Left kidney (tissue), 2 donors: Measurements from ENCODE around the gene DGKQ. TPM values are rescaled to one million over a fixed set of nuclear protein-coding genes. Genes with fewer than 3 reads are reported as not detected.
A peak's percentile ranks its signal among the peaks of the same experiment; 100 is the strongest.

Source experiments
- DNase-seq: peaks from one replicate; pipeline ENCODE4 v3.0.0-alpha.2; 2013
- polyA plus RNA-seq: library from polyadenylated mRNA; unstranded; fragments of 120-200 nt; gene quantifications from one replicate; pipeline ENCODE4 v1.2.1, GENCODE V29; 2013; ENCODE audit not compliant: insufficient read length

DGKQ gene
- polyA plus RNA-seq, 1 donor, result 5.8 TPM

GRCh38 chr4:996030-996996, 22.9 kb upstream of the DGKQ start:
- no peak for DNase-seq

DNA sequence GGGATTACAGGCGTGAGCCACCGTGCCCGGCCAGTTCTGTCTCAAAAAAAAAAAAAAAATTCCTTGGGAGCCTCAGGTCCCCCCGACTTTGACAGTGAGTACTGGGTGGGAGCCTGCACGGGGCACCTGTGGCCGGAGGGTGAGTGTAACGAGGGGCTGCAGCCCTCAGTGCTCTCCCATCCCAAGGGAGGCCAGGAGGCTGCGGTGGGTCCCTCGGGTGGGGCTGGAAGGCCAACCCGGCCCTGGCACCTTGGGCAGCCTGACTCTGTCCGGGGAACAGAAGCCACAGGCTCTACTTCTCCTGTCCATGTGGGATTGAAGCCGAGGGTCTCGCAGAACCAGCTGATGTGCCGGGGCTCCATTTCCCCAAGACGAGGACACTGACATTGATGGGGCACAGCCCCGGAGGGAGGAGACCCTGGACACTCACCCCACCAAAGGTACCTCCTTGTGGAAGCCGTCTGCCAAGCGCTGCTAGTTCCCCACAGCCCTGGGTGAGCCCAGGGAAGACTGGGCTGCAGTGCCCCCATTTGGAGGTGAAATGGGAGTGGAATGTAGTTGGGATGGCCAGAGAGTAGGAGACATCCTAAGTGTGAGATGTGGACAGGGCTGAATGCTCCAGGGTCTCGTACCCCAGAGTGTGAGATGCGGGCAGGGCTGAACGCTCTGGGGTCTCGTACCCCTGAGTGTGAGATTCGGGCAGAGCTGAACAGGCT, 22.1 kb upstream of the DGKQ start:
- no peak for DNase-seq

DNA sequence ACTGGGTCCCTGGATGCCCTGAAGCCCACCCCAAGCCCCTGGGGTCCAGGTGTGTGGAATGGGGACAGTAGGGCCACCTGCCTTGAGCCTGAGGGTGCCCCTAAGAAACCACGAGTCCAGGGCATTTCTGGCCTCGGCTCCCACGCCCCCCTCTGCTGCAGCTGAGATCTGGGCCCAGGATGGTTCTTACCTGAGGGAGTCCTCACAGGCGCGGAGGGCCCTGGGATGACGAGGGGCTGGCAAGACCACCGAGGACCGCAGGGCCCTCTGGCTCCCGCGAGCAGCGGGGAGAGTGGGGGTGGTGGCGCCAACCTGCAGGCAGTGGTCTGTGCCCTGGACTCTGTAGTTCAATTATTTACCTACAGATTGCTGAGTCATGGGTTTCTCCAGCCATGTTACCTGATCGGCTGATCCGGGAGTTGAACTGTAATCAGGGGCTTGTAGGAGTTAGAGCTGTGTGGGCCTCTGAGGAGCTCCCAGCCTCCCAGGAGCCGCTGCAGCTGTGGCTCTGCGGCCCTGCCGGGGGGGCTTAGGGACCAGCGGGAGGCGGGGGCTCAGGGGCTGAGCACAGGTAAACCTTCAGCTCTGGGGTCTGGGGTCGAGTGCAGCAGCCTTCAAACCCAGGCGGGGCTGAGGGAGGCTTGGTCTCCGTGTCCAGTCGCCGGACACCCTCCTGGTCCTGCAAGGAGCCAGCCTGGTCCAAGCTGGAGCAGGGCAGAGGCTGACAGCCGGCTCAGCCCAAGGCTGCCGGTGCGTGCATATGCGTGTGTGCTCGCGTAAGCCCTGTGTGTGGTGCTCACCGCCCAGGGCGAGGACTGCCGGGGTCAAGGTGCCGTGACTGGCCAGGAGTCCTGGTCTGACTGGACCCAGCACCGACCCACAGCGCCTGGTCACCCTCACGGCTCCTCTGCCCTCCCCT, 20.0 kb upstream of the DGKQ start, which contains the start of gene SLC26A1:
Gene SLC26A1 (minus strand): TSS at position 294 of the 919 bp plus-strand sequence. CDS start 1,701 bp downstream, outside the sequence.
- DNase-seq, result no peak

- no peak for DNase-seq
Measured at GRCh38 chr4:992297-993110, 19.1 kb upstream of the DGKQ start.

DNA sequence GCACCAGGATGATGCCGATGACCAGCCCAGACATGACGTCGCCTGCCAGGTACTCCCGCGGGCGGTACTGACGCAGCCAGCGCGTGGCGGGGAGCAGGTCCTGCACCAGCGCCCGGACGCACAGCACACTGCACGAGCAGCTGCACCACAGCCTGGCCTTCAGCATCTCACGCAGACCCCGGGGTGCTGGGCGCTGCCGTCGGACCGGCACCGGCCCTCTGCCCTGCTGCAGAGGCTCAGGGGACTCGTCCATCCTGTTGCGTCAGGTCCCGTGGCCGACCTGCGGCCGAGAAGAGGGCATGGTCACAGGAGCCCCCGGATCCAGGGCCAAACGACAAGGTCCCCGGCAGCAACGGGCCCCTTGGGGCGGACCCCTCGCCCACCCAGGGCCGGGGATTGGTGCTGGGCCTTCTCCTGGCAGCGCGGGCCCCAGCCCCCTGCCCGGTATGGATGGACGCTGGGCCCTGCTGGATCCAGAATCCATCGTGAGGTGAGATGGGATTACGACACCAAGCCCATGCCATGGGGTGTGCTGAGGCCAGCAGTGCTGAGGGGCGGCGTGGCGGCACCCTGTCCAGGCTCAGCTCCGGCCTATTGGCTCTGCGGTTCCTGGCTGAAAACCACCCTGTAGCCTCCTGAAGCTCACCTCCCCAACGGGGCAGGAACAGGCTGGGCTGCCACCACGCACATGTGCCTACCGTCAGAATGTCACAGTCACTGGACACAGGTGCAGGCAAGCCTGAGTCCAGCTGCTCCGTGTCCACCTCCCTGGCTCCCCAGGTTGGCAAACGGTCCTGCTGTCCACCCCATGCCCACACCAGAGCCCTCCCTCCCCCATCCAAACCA, 18.3 kb upstream of the DGKQ start:
- DNase-seq, result no peak

DNA sequence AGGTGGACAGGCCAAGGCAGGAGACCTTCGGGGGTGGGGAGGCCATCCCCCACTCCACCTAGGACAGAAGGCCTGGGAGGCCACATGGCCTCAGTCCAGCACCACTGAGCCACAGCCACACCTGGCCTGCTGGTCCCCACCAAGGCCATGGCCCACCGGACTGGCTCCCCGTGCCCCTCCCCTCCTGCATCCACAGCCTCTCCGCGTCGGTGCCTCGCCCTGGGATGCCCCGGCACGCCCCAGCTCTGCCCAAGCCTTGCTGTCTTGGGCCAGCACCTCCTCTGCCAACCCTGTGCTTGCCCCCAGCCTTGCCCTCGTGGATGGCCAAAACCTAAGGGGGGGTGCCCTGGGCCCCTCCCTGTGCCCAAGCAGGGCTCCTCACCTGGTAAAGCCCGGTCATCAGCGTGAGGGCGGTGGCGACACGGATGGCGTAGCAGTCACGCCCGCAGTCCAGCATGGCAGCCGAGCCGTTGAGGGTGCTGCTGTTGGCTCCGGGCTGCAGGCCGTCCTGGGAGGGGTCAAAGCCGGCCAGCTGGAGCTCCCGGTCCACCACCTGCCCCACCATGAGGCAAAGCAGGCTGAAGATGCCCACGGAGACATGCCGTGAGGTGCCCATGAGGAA, 17.5 kb upstream of the DGKQ start:
- DNase-seq, result no peak

DNA sequence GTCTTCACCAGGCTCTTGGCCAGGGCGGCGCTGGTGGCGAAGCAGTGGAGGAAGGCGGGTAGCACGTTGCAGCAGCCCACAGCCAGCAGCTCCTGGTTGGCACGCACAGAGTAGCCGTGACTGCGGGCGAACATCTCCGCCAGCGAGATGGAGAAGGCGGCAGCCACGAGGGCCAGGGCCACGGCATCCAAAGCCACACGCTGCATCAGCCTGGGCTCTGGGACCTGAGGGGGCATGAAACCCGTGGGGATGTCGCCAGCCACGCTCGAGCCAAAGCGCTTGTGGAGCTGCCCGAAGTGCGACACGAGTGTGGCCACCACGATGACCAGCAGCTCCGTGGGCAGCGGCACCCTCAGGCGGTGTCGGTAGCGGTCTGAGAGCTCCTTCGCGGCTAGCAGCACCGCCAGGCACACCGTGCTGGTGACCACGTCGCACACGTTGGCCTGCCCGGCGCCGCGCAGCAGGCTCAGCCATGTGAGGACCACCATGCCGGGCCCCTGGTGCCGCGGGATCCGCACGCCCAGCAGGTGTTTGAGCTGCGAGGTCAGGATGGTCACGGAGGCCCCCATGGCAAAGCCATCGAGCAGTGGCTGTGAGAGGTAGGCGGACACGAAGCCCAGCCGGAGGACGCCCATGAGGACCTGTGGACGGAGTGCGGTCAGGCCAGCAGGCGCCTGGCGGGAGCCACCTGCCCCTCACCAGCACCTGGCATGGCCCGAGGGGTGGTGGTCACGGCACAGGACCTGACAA, 16.5 kb upstream of the DGKQ start:
- DNase-seq, result no peak

- no peak for DNase-seq
Measured at GRCh38 chr4:988726-989721, 15.7 kb upstream of the DGKQ start.

DNA sequence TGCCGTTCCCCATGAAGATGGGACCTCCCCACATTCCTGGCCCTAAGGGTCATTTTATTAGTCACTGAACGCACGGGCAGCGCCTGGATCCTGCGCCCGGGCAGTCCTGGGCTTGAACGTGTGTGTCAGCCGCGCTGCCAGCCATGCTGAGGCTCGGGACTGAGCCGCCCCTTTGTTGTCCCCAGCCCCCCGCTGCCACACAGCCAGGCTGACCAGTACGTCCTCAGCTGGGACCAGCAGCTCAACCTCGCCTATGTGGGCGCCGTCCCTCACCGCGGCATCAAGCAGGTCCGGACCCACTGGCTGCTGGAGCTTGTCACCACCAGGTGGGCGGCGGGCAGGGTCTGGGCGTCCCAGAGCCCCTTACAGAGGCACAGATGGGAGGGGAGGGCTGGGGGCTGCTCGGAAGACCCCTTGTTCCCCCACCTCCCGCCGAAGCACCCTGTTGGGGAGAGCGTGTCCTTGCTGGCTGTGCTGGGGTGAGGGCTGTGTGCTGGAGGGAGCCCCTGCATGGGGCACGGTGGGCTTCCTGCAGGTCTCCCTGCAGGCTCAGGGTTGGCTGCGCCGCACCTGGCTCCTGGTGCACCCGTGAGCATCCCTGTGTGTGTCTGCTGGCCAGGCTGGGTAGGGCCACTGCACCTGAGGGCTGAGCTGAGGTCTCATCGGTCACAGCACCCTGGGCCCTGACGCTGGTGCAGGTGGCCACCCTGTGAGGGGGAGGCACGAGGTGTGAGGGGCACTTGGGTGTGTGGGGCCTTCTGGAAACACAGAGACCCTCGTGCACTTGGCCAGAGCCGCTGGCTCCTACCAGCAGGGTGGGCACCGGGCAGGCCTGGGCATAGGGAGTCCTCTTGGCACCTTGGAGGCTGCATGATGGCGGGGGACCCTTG, 14.5 kb upstream of the DGKQ start:
- DNase-seq, result no peak

GRCh38 chr4:986879-987623, 13.7 kb upstream of the DGKQ start, which contains the start of gene IDUA:
TSS of gene IDUA (plus strand) at chr4:987044. CDS start at chr4:987085, 41 bp downstream.
- DNase-seq, result peak; percentile 83

GRCh38 chr4:986428-986878, 13.1 kb upstream of the DGKQ start:
- no peak for DNase-seq

DNA sequence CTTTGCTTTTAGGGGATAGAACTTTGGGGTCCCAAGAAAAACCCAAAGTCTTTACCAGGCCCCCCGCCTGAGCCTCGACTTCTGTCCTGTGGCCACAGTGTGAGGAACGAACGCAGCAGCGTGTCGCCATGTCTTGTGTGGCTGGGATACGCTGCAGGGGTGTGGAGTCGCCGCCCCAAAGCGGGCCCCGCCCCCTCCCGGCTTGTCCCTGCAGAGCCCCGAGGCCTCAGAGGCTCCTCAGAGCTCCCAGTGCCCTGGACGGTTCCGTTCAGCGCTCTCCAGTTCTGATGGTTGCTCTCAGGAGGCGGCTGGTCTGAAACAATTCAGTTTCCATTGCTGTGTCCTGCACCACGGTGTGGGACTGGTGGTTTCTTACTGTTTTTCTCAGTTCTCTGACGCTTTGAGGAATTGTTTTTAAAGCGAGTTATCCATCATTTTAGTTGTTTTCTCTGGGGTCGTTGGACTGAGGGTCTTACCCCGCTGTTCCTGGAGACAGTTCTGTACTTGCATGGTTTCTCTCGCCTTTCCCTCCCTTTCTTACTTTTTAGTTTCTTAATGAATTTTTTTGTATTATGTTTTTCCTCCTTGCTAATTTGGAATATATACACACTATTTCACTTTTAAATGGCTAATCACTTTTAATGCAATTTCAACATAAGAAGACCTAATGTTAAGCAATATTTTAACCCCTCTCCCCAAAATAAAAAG, 11.9 kb upstream of the DGKQ start:
- DNase-seq, result no peak

DNA sequence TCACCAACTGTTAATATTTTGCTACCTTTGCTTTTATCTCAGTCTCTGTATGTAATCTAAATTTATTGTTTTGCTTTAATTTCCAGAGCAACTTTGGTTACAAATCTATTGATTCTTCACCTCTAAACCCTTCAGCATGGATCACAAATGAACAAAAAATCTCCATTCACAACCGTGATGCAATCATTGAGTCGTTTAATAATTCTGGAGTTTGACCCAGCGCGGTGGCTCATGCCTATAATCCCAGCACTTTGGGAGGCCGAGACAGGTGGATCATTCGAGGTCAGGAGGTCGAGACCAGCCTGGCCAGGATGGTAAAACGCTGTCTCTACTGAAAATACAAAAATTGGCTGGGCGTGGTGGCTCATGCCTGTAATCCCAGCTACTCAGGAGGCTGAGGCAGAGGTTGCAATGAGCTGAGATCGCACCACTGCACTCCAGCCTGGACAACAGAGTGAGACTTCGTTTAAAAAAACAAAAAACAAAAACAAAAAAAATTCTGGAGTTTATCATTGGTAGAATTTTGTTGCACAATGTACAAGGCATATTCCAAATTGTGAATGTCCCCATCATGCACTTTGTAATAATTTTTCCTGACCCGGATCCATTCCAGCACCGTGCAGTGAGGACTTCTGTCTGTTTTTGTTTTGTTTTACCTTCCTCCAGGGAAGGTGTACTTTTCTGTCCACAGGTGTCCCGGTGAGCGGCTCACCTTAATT, 11.1 kb upstream of the DGKQ start:
- no peak for DNase-seq

DNA sequence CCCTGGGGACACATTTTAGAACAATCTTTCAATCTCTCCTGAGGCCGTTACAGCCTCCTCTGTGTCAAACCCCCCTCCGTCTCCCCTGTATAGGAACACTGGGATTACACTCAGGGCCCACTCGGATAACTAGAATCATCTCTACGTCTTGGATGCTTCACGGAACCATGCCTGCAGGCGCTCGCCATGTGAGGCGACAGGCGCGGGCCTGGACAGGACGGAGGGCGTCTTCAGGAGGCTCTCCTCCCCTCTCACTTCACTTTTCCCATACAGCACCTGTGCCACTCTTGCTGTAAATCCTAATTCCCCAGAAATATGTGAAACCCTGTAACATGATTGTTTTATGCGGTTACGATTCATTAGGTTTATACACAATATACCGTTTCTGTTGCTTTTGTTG, 9.4 kb upstream of the DGKQ start:
- no peak for DNase-seq
